NB4 (cell line): ENCODE data around the gene NUAK1.

Experiments used
- POLR2A ChIP-seq: IDR thresholded peaks from 2 replicates; pipeline ENCODE4 v1.6.1; 2011; ENCODE audit warnings: mild to moderate bottlenecking; ENCODE audit not compliant: insufficient read length; ENCODE audit errors: extremely low read depth
- TF ChIP-seq, protein P1 (sequence below): IDR thresholded peaks from one replicate; pipeline ENCODE4 v1.5.1; 2012; ENCODE audit warnings: low read depth, low read length

GRCh38 chr12:106140223-106140986 is 1.7 kb upstream of the NUAK1 start:
- TF ChIP-seq, protein P1, sequence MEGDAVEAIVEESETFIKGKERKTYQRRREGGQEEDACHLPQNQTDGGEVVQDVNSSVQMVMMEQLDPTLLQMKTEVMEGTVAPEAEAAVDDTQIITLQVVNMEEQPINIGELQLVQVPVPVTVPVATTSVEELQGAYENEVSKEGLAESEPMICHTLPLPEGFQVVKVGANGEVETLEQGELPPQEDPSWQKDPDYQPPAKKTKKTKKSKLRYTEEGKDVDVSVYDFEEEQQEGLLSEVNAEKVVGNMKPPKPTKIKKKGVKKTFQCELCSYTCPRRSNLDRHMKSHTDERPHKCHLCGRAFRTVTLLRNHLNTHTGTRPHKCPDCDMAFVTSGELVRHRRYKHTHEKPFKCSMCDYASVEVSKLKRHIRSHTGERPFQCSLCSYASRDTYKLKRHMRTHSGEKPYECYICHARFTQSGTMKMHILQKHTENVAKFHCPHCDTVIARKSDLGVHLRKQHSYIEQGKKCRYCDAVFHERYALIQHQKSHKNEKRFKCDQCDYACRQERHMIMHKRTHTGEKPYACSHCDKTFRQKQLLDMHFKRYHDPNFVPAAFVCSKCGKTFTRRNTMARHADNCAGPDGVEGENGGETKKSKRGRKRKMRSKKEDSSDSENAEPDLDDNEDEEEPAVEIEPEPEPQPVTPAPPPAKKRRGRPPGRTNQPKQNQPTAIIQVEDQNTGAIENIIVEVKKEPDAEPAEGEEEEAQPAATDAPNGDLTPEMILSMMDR: no peak
- no peak for TF ChIP-seq POLR2A
